ENCODE data around the gene VPS35. TPM values are rescaled to one million over a fixed set of nuclear protein-coding genes. Genes with fewer than 3 reads are reported as not detected.

VPS35 gene
- total and polyA plus RNA-seq, 2 of the 13 experiments (the other 11 are each of a cell fraction or from before 2014, with no cell fraction given), result 30.7 to 136 TPM

GRCh38 chr16:46621006-46621933, 67.7 kb downstream of the VPS35 start, which contains the start of gene SHCBP1 (continued):
- TF ChIP-seq GMEB1 (CRISPR knock-in tag; IDR thresholded peaks at IDR 0.05; ENCODE audit: borderline replicate concordance), result peak; percentile 99
- no peak for TF ChIP-seq ZNF558 (CRISPR knock-in tag; IDR thresholded peaks at IDR 0.05; ENCODE audit: borderline replicate concordance)
- TF ChIP-seq TFDP1 (CRISPR knock-in tag; IDR thresholded peaks at IDR 0.05; ENCODE audit: borderline replicate concordance), result peak; percentile 100
- peak; percentile 60; the same call in 1 of the 2 replicates for TF ChIP-seq MYPOP (CRISPR knock-in tag; IDR thresholded peaks at IDR 0.05)
- peak; percentile 100 for TF ChIP-seq SAP130 (CRISPR knock-in tag; IDR thresholded peaks at IDR 0.05; ENCODE audit: low read depth)
- no peak; the same call in 1 of the 2 replicates for TF ChIP-seq SPEN (CRISPR knock-in tag; IDR thresholded peaks at IDR 0.05; ENCODE audit: low read depth)
- peak; percentile 82 for TF ChIP-seq GABPB1 (CRISPR knock-in tag; IDR thresholded peaks at IDR 0.05)
- TF ChIP-seq, protein P1, sequence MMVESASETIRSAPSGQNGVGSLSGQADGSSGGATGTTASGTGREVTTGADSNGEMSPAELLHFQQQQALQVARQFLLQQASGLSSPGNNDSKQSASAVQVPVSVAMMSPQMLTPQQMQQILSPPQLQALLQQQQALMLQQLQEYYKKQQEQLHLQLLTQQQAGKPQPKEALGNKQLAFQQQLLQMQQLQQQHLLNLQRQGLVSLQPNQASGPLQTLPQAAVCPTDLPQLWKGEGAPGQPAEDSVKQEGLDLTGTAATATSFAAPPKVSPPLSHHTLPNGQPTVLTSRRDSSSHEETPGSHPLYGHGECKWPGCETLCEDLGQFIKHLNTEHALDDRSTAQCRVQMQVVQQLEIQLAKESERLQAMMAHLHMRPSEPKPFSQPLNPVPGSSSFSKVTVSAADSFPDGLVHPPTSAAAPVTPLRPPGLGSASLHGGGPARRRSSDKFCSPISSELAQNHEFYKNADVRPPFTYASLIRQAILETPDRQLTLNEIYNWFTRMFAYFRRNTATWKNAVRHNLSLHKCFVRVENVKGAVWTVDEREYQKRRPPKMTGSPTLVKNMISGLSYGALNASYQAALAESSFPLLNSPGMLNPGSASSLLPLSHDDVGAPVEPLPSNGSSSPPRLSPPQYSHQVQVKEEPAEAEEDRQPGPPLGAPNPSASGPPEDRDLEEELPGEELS (CRISPR knock-in tag; IDR thresholded peaks at IDR 0.05), result no peak
- TF ChIP-seq ZBTB42 (CRISPR knock-in tag; IDR thresholded peaks at IDR 0.05), result peak; percentile 81; the same call in 1 of the 2 replicates
- no peak for TF ChIP-seq PHF5A (CRISPR knock-in tag; IDR thresholded peaks at IDR 0.05; ENCODE audit: low read depth, unreplicated experiment)
- no peak for TF ChIP-seq RBM22 (optimal IDR thresholded peaks at IDR 0.05; ENCODE audit: low read length)
- TF ChIP-seq, protein P2, sequence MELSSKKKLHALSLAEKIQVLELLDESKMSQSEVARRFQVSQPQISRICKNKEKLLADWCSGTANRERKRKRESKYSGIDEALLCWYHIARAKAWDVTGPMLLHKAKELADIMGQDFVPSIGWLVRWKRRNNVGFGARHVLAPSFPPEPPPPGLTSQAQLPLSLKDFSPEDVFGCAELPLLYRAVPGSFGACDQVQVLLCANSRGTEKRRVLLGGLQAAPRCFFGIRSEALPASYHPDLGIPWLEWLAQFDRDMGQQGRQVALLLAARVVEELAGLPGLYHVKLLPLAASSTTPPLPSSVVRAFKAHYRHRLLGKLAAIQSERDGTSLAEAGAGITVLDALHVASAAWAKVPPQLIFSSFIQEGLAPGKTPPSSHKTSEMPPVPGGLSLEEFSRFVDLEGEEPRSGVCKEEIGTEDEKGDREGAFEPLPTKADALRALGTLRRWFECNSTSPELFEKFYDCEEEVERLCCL (CRISPR knock-in tag; IDR thresholded peaks at IDR 0.05; ENCODE audit: borderline replicate concordance), result no peak
- TF ChIP-seq, protein P3, sequence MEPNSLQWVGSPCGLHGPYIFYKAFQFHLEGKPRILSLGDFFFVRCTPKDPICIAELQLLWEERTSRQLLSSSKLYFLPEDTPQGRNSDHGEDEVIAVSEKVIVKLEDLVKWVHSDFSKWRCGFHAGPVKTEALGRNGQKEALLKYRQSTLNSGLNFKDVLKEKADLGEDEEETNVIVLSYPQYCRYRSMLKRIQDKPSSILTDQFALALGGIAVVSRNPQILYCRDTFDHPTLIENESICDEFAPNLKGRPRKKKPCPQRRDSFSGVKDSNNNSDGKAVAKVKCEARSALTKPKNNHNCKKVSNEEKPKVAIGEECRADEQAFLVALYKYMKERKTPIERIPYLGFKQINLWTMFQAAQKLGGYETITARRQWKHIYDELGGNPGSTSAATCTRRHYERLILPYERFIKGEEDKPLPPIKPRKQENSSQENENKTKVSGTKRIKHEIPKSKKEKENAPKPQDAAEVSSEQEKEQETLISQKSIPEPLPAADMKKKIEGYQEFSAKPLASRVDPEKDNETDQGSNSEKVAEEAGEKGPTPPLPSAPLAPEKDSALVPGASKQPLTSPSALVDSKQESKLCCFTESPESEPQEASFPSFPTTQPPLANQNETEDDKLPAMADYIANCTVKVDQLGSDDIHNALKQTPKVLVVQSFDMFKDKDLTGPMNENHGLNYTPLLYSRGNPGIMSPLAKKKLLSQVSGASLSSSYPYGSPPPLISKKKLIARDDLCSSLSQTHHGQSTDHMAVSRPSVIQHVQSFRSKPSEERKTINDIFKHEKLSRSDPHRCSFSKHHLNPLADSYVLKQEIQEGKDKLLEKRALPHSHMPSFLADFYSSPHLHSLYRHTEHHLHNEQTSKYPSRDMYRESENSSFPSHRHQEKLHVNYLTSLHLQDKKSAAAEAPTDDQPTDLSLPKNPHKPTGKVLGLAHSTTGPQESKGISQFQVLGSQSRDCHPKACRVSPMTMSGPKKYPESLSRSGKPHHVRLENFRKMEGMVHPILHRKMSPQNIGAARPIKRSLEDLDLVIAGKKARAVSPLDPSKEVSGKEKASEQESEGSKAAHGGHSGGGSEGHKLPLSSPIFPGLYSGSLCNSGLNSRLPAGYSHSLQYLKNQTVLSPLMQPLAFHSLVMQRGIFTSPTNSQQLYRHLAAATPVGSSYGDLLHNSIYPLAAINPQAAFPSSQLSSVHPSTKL (CRISPR knock-in tag; IDR thresholded peaks at IDR 0.05), result peak; percentile 49
- peak; percentile 53 for TF ChIP-seq RFX5 (IDR thresholded peaks at IDR 0.05; ENCODE audit: low read depth, low read length)
